HUES64 (cell line): ENCODE results near the gene CDC37L1.

Experiments
- H3K27ac ChIP-seq: 2 replicates; pipeline ENCODE4 v1.7.0; 2013; ENCODE audit warnings: low read depth, low read length, inconsistent platforms
- H3K27me3 ChIP-seq: 2 replicates; pipeline ENCODE4 v1.6.1; 2013; ENCODE audit warnings: mild to moderate bottlenecking, low read length; ENCODE audit not compliant: insufficient read depth
- H3K36me3 ChIP-seq: 2 replicates; pipeline ENCODE4 v1.6.1; 2013; ENCODE audit warnings: mild to moderate bottlenecking, low read length; ENCODE audit not compliant: insufficient read depth
- H3K4me1 ChIP-seq: 2 replicates; pipeline ENCODE4 v1.6.1; 2013; ENCODE audit warnings: mild to moderate bottlenecking, low read length, moderate library complexity; ENCODE audit not compliant: insufficient read depth
- H3K4me3 ChIP-seq: 2 replicates; pipeline ENCODE4 v1.5.1; 2013; ENCODE audit warnings: mild to moderate bottlenecking, low read length, moderate library complexity
- H3K9ac ChIP-seq: 2 replicates; pipeline ENCODE4 v1.6.1; 2013; ENCODE audit warnings: mild to moderate bottlenecking, low read depth, low read length
- H3K9me3 ChIP-seq: 2 replicates; pipeline ENCODE4 v1.6.1; 2013; ENCODE audit warnings: low read depth, low read length; ENCODE audit not compliant: insufficient read depth
- WGBS: fragments of 150-250, 120-280 bp; methylation state at CpG from one replicate; pipeline ENCODE4 v1.1.7; 2013; ENCODE audit warnings: missing lambda C conversion rate; 5-methylcytosine and 5-hydroxymethylcytosine counted together

CDC37L1 gene

GRCh38 chr9:4755026-4755609 is 75.7 kb downstream of the CDC37L1 start:
- Histone ChIP-seq H3K4me3 (no peak overlapping the region), H3K36me3 (no peaks in the 10 kb centered on the region), H3K9ac (no peak overlapping the region), H3K4me1 (no peaks in the 10 kb centered on the region), H3K9me3 (no peaks in the 10 kb centered on the region), H3K27me3 (no peaks in the 10 kb centered on the region), H3K27ac (no peak overlapping the region)
- WGBS, result 90% methylated on average over 4 of the region's 5 CpGs

GRCh38 chr9:4756420-4756819 is 77.1 kb downstream of the CDC37L1 start:
- Histone ChIP-seq H3K36me3 (no peaks in the 10 kb centered on the region), H3K4me1 (no peaks in the 10 kb centered on the region), H3K9me3 (no peaks in the 10 kb centered on the region), H3K9ac (no peak overlapping the region), H3K27ac (no peak overlapping the region), H3K27me3 (no peaks in the 10 kb centered on the region), H3K4me3 (no peak overlapping the region)
- 88% methylated on average over 3 of the region's 4 CpGs for WGBS
